ENCODE results near the gene SCGB1D2.

DNA sequence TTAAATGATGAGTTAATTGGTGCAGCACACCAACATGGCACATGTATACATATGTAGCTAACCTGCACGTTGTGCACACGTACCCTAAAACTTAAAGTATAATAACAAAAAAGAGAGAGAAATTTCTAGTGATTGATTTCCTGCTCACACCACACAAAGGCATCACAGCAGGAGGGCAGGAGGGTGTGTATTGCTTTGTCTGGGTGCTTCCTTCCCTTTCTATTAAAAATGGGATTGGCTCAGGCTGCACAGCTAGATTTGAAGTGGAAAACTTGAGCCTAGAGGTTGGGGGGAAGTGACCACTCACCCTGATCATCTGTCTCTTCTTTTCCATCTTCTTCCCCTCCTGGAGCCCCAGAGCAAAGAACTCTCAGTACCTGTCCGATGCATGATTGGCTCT, 944 bp upstream of the SCGB1D2 start:
- TF ChIP-seq, protein P1, sequence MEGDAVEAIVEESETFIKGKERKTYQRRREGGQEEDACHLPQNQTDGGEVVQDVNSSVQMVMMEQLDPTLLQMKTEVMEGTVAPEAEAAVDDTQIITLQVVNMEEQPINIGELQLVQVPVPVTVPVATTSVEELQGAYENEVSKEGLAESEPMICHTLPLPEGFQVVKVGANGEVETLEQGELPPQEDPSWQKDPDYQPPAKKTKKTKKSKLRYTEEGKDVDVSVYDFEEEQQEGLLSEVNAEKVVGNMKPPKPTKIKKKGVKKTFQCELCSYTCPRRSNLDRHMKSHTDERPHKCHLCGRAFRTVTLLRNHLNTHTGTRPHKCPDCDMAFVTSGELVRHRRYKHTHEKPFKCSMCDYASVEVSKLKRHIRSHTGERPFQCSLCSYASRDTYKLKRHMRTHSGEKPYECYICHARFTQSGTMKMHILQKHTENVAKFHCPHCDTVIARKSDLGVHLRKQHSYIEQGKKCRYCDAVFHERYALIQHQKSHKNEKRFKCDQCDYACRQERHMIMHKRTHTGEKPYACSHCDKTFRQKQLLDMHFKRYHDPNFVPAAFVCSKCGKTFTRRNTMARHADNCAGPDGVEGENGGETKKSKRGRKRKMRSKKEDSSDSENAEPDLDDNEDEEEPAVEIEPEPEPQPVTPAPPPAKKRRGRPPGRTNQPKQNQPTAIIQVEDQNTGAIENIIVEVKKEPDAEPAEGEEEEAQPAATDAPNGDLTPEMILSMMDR (IDR thresholded peaks at IDR 0.05), result no peak
- no peak for TF ChIP-seq POLR2A (IDR thresholded peaks at IDR 0.05)
